HG03139 (cell line): Measurements from ENCODE around the gene NADSYN1.
"Not testable (repeated sequence)": the region's sequence is repeated elsewhere in the genome, so short reads cannot be mapped to it uniquely, and the experiment has no call there.

Experiments used
- ATAC-seq: cut with Tn5 transposase; IDR thresholded peaks from one replicate; pipeline ENCODE4 v1.9.1; 2021; ENCODE audit not compliant: unreplicated experiment

NADSYN1 gene

GRCh38 chr11:71518506-71519471 lies 65.8 kb downstream of the NADSYN1 start:
- no peak for ATAC-seq

DNA sequence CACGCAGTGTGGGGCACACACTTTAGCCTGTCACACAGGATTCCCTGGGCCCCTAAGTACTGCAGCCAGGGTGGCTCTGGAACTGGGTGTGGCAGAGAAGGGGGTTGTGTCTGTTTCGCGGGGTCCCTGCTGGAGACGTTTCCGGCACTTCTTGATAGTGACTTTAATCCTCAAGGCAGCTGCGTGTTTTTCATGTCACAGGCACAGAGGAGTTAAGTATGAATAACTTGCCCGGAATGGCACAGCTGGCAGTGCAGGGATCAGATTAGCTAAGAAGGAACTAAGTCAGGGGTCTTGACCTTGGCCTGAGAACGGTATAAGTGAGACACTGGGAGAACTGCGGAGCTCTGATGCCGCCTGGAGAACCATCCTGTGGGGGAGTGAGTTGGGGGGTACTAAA lies 66.5 kb downstream of the NADSYN1 start:
- ATAC-seq: no peak

DNA sequence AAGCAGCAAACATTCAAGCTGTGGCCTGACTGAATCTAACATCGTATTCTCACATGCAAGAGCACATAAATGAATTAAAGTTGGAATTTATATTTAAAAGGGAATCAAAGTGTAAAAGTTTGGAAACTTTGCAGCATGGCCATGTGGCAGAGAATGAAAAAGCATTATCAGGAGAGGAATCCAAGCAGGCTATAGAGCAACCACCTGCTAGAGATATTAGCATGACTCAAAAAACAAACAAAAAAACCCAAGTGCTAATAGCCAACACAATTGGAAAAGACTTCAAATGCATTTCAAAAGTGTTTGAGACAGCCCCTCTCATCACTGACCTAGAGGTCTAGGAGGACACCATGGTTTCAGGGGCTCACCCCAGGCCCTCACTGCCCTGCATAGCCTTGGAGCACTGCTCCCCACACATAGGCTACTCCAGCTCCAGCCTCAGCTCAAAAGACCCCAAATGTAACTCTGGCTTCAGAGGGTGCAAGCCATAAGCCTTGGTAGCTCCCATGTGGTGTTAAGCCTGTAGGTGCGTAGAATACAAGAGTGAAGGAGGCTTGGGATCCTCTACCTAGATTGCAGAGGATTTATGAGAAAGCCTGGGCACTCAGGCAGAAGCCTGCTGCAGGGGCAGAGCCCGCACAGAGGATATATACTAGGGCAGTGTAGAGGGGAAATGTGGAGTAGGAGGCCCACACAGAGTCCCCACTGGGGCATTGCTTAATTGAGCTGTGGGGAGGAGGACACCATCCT lies 72.4 kb downstream of the NADSYN1 start:
- no peak for ATAC-seq

GRCh38 chr11:71525938-71526495 lies 73.0 kb downstream of the NADSYN1 start:
- ATAC-seq: no peak

- ATAC-seq: not testable (repeated sequence)
These were observed 74.0 kb downstream of the NADSYN1 start, which contains the start of gene KRTAP5-7 for GRCh38 chr11:71526796-71527575. TSS of gene KRTAP5-7 (plus strand) at chr11:71527267. CDS start at chr11:71527301, 34 bp downstream.

GRCh38 chr11:71527576-71528210 lies 74.7 kb downstream of the NADSYN1 start:
- no peak for ATAC-seq

GRCh38 chr11:71530602-71531001 lies 77.6 kb downstream of the NADSYN1 start:
- no peak for ATAC-seq

DNA sequence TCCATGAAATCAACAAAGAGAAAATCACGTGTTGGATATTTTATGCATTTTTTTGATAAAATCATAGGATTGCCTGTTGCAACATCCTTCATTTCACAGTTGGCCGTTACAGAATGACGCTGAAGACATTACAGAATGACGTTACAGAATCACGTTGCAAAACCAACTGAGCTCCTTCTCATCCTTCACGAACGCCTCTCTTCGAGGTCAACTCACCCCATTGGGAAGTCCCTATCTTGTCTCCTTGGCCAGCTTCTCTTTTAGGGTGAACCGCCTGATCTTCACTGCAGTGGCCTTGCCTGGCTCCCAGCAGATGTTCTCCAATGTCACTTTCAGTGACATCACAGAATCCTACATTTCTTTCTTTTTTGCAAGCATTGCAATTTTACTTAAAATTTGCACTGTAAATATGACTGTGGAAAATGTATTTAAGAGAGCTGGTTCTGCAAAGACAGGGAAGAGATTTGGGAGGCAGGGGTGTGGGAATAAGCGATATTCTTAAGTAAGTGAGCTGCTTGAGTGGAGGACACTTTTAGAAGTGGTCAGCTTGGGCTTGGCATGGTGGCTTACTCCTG lies 79.1 kb downstream of the NADSYN1 start:
- ATAC-seq: no peak

- not testable (repeated sequence) for ATAC-seq
These were observed 82.0 kb downstream of the NADSYN1 start for GRCh38 chr11:71534711-71535608.

DNA sequence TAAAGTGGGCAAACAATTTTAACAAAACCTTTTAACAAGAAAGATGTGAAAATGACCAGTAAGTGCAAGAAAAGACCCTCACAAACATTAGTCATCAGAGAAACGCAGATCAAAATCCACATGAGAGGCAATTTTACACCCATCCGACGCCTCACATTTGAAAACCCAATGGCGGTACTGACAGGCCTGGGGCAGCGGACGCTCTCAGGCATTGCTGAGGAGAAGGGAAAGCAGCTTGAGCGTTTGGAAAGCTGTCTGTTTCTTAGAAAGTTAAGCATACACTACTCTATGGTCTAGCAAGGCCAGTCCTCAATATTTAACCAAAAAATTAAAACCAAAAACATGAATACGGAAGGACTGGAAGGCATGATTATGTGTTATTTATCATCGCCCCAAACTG lies 82.8 kb downstream of the NADSYN1 start:
- ATAC-seq: no peak

- no peak for ATAC-seq
These were observed 84.5 kb downstream of the NADSYN1 start for GRCh38 chr11:71537537-71537936.

- ATAC-seq: not testable (repeated sequence)
These were observed 85.1 kb downstream of the NADSYN1 start, which contains the start of gene KRTAP5-8 for GRCh38 chr11:71537977-71538665. TSS of gene KRTAP5-8 (plus strand) at chr11:71538025. CDS start at chr11:71538056, 31 bp downstream.

DNA sequence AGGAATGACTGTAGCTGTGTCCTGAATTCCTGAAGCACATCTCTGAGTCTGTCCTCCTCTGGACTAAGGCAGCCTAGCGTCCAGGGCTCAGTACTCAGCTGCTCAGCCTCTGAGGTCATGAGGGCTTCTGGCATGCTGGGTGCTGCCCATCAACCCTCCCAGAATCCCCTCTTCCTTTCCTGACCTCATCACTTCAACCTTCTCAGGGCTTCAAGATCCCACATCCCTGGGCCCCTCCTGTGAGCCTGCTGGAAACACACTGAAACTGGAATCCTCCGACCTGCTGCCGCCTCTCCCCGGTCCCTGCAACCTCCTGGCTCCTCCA lies 85.6 kb downstream of the NADSYN1 start:
- no peak for ATAC-seq

DNA sequence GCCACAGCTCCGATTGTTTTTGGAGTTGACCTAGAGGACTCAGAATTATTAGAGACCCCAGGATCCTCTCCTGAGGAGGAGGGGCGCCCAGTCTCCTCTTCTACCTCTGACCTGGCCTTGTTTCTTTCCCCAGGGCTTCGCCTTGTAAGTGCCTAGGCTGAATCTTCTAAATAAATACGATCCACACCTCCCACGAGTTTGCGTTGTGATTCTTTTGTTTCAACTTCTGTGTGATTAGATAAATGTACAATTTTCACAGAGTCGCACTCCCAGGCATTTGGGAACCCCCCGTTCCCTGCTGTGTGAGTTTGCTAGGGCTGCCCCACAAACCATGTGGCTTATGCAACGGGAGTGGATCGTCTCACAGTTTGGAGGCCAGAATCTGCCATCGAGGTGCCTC lies 86.0 kb downstream of the NADSYN1 start:
- ATAC-seq: no peak

DNA sequence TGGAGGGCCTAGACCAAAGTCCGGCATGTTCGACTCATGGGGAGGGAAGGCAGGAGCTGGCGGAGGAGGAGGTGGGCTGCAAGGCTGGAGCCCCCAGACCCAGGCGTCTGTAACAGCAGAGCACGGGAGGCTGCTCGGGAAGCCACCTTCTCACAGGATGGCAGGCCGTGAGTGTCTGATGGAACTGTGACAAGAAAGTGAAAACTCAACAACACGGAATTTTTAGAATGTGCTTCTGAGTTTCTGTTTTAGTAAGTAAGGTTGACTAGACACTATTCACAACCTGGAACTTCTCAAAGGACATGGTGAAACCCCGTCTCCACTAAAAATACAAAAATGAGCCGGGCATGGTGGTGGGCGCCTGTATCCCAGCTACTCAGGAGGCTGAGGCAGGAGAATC lies 87.0 kb downstream of the NADSYN1 start:
- ATAC-seq: not testable (repeated sequence)

DNA sequence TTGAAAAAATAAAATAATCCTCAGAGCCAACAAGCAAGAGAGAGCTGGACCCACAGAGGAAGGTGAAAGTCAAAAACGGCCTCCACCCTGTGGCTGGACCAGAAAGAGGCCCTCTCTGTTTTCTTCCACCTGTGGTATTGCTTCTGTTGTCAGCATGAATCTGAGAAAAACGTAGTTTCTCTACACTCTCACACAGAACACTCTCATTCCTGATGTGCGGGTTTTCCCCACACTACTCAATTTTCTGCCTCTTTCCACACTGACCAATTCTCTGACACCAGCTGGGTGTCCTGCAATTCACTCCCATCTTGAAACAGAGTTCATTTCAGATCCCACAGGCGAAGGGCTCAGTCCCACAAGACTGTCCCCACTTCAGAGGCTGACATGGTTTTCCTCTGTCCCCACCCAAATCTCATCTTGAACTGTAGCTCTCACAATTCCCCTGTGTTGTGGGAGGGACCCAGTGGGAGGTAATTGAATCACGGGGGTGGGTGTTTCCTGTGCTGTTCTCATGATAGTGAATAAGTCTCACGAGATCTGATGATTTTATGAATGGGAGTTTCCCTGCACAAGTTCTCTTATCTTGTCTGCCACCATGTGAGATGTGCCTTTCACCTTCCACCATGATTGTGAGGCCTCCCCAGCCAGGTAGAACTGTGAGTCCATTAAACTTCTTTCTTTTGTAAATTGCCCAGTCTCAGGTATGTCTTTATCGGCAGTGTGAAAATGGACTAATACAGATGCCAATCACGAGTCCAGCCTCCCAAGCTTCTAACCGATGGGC lies 87.7 kb downstream of the NADSYN1 start:
- ATAC-seq: not testable (repeated sequence)

DNA sequence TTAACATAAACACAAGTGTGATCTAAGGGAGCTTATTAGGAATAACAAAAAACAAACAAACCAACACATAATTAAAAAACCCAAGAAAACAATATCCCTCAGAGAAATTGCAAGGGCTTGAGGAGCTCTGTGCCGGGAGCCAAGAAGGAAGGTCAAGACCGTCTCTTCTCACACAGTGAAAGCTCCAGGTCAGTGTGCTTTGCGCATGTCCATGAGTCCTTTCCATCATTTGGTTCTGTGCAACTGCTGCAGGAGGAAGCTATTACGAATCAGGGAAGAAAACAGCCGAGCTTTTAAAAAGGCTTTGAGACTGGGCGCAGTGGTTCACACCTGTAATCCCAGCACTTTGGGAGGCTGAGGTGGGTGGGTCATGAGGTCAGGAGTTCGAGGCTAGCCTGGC lies 89.4 kb downstream of the NADSYN1 start:
- no peak for ATAC-seq
